Mucosa of rectum (tissue), 2 donors: ENCODE data around the gene SLC25A48.

Experiments used
- H3K27ac ChIP-seq, 2 donors: one replicate each; pipeline ENCODE4 v1.7.0; 2013; ENCODE audit warnings: inconsistent platforms in 2 of 2, low read depth in 2 of 2, low read length in 2 of 2
- H3K27me3 ChIP-seq, 2 donors: one replicate each; pipeline ENCODE4 v1.7.0; 2013; ENCODE audit warnings: low read length in 2 of 2; ENCODE audit not compliant: control insufficient read depth in 2 of 2, insufficient read depth in 2 of 2
- H3K36me3 ChIP-seq, 2 donors: one replicate each; pipeline ENCODE4 v1.7.0; 2013; ENCODE audit warnings: low read length in 2 of 2; ENCODE audit not compliant: control insufficient read depth in 2 of 2, insufficient read depth in 2 of 2
- H3K4me1 ChIP-seq, 2 donors: one replicate each; pipeline ENCODE4 v1.7.0; 2013; ENCODE audit warnings: low read length in 2 of 2, mild to moderate bottlenecking in 1 of 2; ENCODE audit not compliant: control insufficient read depth in 2 of 2, insufficient read depth in 2 of 2
- H3K4me3 ChIP-seq, 2 donors: one replicate each; pipeline ENCODE4 v1.7.0; 2013; ENCODE audit warnings: low read length in 2 of 2
- H3K9ac ChIP-seq, 2 donors: one replicate each; pipeline ENCODE4 v1.7.0; 2013; ENCODE audit warnings: low read length in 2 of 2, low read depth in 1 of 2, mild to moderate bottlenecking in 1 of 2
- H3K9me3 ChIP-seq, 2 donors: one replicate each; pipeline ENCODE4 v1.7.0; 2013; ENCODE audit warnings: low read length in 2 of 2; ENCODE audit not compliant: control insufficient read depth in 2 of 2
- donor health status: healthy.
- donor health status: Normal muscosa, but diverticular disease.

Gene SLC25A48

DNA sequence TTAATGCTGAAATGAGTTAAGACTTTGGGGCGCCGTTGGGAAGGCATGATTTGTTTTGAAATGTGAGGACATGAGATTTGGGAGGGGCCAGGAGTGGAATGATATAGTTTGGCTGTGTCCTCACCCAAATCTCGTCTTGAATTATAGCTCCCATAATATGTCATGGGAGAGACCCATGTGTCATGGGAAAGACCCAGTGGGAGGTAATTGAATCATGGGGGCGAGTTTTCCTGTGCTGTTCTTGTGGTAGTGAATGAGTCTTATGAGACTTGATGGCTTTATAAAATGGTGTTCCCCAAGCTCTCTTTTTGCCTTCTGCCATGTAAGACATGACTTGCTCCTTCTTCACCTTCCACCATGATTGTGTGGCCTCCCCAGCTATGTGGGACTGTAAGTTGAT lies 5.1 kb downstream of the SLC25A48 start:
- Histone ChIP-seq H3K36me3 (no peaks in the 10 kb centered on the region), H3K27ac (no peak overlapping the region), H3K9me3 (no peaks in the 10 kb centered on the region), H3K27me3 (peaks cover 3 to 4% of the 10 kb centered on the region in 2 donors), H3K9ac (no peak overlapping the region), H3K4me3 (no peak overlapping the region), H3K4me1 (peaks cover 7 to 16% of the 10 kb centered on the region in 2 donors)

DNA sequence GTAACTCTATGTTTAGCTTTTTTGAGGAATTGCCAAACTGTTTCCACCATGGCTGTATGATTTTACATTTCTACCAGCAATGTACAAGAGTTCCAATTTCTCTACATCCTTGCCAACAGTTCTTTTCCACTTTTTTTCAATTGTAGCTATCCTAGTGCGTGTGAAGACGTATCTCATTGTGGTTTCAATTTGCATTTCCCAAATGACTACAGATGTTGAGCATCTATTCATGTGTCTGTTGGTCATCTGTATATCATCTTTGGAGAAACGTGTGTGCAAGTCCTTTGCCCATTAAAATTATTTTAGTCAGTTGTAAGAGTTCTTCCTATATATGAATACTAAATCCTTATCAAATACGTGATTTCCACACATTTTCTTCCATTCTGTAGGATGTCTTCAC lies 6.5 kb downstream of the SLC25A48 start:
- Histone ChIP-seq H3K4me1 (peaks cover 5 to 9% of the 10 kb centered on the region in 2 donors), H3K27me3 (peaks cover 0 to 3% of the 10 kb centered on the region in 2 donors), H3K36me3 (no peaks in the 10 kb centered on the region), H3K9me3 (no peaks in the 10 kb centered on the region), H3K9ac (no peak overlapping the region), H3K4me3 (no peak overlapping the region), H3K27ac (no peak overlapping the region)

DNA sequence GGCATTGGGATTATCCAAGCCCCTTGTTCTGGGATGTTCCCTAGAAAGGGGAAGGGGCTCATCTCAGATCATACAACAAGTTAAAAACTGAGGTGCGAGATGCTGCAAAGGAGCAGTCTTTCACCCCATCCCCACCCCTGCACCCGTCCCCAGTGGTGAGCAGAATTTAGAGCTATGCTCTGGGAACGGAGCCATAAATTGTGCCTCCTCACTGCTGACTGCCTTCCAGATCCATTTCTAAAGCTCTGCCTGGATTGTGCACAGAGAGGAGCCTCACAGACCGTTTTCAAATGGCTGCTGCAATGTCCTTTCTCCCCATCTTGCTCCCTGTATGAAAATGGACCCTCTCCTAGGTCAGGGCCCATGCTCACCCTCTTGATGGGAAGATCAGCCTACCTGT lies 8.3 kb downstream of the SLC25A48 start:
- Histone ChIP-seq H3K4me1 (peaks cover 5 to 9% of the 10 kb centered on the region in 2 donors), H3K9ac (no peak overlapping the region), H3K4me3 (no peak overlapping the region), H3K27me3 (no peaks in the 10 kb centered on the region), H3K9me3 (no peaks in the 10 kb centered on the region), H3K36me3 (no peaks in the 10 kb centered on the region), H3K27ac (no peak overlapping the region)

DNA sequence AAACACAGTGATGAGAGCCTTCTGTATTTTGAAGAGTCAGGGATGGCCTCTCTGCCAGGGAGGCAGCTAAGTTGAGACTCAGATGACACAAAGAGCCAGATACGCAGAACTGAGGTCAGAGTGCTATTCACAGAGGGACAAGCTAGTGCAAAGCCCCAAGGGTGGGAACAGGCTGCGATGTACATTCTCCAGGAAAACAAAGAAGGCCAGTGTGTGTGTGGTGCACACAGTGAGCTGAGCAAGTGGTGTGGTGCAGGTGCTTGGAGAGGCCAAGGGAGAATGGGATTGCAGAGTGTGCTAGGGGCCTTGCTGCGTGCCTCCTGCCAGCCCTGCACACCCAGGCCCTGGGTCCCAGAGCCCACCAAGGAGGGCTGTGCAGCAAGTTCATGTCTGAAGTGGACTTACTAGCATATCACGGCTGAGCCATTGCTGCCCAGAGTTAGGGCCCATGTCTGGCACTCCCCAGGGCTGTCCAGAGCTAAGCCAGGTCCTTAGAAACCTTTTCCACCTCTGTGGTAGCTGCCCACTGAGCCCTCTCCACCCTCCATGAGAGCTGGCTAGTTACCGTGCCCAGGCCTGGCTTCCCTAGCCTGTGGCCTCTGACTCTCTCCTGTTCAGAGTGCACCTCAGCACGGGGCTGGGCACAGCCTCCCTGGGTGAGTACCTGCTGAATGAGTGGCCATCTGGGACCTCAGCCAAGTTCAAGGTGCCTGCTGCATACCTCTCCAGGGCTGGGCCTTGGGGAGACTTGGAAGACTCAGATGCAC lies 9.3 kb downstream of the SLC25A48 start:
- H3K27me3 ChIP-seq = no peaks in the 10 kb centered on the region
- no peak overlapping the region for H3K4me3 ChIP-seq
- no peak overlapping the region for H3K9ac ChIP-seq
- no peaks in the 10 kb centered on the region for H3K36me3 ChIP-seq
- H3K27ac ChIP-seq = peak overlapping the region; percentile 29 to 56
- H3K9me3 ChIP-seq = no peaks in the 10 kb centered on the region
- peaks cover 5 to 9% of the 10 kb centered on the region in 2 donors for H3K4me1 ChIP-seq

DNA sequence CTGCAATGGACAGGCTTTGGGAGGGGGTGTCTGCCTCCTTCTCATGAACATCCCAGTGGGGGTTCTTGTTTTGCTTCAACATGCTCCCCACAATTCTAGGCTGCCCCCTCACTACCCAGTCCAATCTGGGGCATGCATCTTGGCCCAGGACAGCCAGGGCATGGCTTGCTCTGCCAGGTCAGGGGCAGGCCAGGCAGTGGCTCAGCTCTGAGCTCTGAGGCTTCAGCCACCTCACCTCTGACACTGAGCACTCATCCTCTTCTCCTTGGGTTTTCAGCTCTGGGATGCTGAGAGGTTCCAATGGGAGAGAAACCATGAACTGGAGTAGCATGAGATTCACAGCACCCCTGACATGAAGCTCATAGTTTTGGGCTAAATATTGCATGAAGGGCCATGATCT lies 11.8 kb downstream of the SLC25A48 start:
- Histone ChIP-seq H3K9me3 (no peaks in the 10 kb centered on the region), H3K4me3 (no peak overlapping the region), H3K4me1 (peaks cover 5 to 9% of the 10 kb centered on the region in 2 donors), H3K36me3 (no peaks in the 10 kb centered on the region), H3K27me3 (no peaks in the 10 kb centered on the region), H3K9ac (no peak overlapping the region), H3K27ac (no peak overlapping the region)

DNA sequence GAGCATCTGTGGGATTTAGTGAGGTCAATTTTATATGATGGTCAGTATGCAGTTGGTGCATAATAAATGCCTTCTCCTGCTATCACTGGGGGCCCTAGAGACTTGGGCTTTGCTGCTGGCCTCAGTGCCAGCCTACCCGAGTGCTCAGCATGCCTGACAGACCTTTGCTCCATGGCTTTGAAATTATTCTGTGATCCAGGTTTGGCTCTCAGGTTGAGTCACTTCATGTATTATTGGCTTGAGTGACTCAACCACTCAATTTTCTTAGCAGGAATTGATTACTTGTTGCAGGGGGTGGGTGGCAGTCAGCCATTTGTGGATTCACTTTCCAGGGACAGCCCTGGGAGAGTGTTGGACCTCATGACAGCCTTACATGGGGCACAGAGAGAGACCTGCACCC lies 13.5 kb downstream of the SLC25A48 start:
- no peaks in the 10 kb centered on the region for H3K9me3 ChIP-seq
- no peak overlapping the region for H3K27ac ChIP-seq
- no peaks in the 10 kb centered on the region for H3K27me3 ChIP-seq
- no peak overlapping the region for H3K9ac ChIP-seq
- no peaks in the 10 kb centered on the region for H3K36me3 ChIP-seq
- no peak overlapping the region for H3K4me3 ChIP-seq
- H3K4me1 ChIP-seq = peaks cover 5 to 12% of the 10 kb centered on the region in 2 donors

DNA sequence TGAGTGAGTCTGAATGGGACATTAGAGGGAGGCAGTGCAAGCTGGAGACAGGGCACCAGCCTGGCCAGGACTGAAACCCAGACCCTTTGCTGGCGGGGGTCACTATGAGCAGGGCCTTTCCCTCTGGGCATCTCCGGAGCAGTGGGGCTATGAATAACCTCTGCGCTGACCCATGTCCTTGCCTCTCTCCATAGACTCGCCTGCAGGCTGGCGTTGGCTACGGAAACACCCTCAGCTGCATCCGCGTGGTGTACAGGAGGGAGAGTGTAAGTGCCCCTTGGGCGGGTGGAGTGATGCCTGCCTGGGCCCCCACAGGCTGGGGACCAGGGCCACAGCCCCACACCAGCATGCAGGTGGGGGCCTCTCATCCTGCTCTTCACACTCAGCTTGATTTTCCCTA lies 15.8 kb downstream of the SLC25A48 start:
- H3K27me3 ChIP-seq = no peaks in the 10 kb centered on the region
- H3K36me3 ChIP-seq = no peaks in the 10 kb centered on the region
- H3K9ac ChIP-seq = no peak overlapping the region
- H3K4me3 ChIP-seq = no peak overlapping the region
- no peak overlapping the region for H3K27ac ChIP-seq
- no peaks in the 10 kb centered on the region for H3K9me3 ChIP-seq
- H3K4me1 ChIP-seq = peaks cover 0 to 2% of the 10 kb centered on the region in 2 donors

DNA sequence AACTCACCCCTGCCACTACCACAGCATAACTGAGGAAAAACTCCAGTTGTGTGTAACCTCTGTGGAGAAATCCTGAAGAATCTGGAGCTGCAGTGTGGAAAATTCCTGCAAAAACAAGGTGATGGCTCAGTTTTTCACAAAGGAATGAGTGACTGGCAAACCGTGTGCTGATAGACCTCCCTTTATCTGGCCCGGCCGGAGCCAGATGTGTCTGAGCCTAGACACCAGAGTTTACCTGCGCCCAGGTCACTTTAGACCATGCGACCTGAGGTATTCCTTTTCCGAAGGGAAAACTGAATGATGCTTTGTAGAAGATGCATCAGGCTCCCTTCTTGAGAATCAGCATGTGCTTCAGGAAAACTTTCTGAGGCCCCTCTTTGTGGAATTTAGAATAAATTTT lies 16.2 kb downstream of the SLC25A48 start:
- no peaks in the 10 kb centered on the region for H3K27me3 ChIP-seq
- peaks cover 0 to 2% of the 10 kb centered on the region in 2 donors for H3K4me1 ChIP-seq
- no peaks in the 10 kb centered on the region for H3K9me3 ChIP-seq
- H3K4me3 ChIP-seq = no peak overlapping the region
- no peak overlapping the region for H3K27ac ChIP-seq
- no peaks in the 10 kb centered on the region for H3K36me3 ChIP-seq
- H3K9ac ChIP-seq = no peak overlapping the region

DNA sequence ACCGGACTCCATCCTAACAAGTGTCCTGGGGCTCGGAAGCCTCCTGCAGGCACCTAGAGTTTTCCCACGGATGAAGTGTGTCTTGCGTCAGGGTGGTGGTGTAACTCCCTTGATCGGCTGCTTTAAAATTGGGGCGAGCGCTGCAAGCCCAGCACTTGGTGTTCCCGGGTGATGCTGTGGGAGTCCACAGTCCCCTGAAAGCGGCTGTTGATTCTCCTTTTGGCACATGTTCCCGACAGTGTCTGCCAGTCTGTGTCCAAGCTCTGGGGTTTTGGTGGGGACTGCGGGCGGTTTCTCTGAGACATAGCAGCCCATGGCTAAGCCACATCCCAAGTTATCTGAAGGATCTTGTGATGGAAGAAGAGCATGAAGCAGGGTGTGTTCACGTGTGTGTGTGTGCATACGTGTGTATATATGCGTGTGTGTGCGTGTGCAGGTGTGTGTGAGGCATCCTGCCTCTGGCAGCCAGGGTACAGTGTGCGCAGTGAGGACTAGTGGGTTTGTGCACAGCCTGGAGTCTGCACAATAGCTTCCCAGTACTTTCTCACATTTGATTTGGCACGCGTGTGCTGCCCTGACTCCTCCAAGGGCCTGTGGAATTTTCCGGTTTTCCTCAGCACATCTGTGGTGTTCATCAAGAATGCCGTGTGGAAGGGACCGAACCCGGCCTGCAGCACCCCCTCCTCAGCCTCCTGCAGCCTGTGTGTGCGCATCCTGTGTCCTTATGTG lies 16.9 kb downstream of the SLC25A48 start:
- Histone ChIP-seq H3K27me3 (no peaks in the 10 kb centered on the region), H3K9me3 (no peaks in the 10 kb centered on the region), H3K9ac (no peak overlapping the region), H3K4me3 (no peak overlapping the region), H3K27ac (no peak overlapping the region), H3K4me1 (peaks cover 0 to 2% of the 10 kb centered on the region in 2 donors), H3K36me3 (no peaks in the 10 kb centered on the region)
